PC-3 (cell line): ENCODE results near the gene ACO2. TPM values are rescaled to one million over a fixed set of nuclear protein-coding genes. Genes with fewer than 3 reads are reported as not detected.

Experiments used
- ATAC-seq: fragments of 200-7000 bp; cut with Tn5 transposase; 2 replicates; pipeline ENCODE4 v1.9.1; 2020; ENCODE audit warnings: mild to moderate bottlenecking, moderate library complexity
- BruUV-seq: library from RNA; stranded (reverse); fragments of 400-500 nt; replicated peaks from 2 replicates; lab custom pipeline; 2021; lab: Mats Ljungman, UMichigan
- CTCF ChIA-PET: fragments of 300-600 bp; sonication (Branson Sonifier 250); formaldehyde crosslinking; loops from one replicate; lab custom pipeline; 2022; ENCODE audit warnings: antibody characterized with exemption; lab: Charles Lee
- POLR2A ChIA-PET: fragments of 300-600 bp; sonication (Branson Sonifier 250); formaldehyde crosslinking; loops from one replicate; lab custom pipeline; 2022; ENCODE audit warnings: antibody characterized with exemption; ENCODE audit not compliant: unreplicated experiment; lab: Charles Lee
- DNase-seq: peaks from one replicate; pipeline ENCODE4 v3.0.0-alpha.2; 2015
- H2AFZ ChIP-seq: fragments of 300-600 bp; sonication (generic); 2 replicates; pipeline ENCODE4 v1.6.0; 2016; ENCODE audit warnings: antibody characterized with exemption, low read length
- H3F3A ChIP-seq: fragments of 300-600 bp; sonication (generic); one replicate; pipeline ENCODE4 v1.6.0; 2017; ENCODE audit warnings: antibody characterized with exemption, low read length, control low read depth, mild to moderate bottlenecking; ENCODE audit not compliant: unreplicated experiment
- H3K27ac ChIP-seq: fragments of 300-600 bp; sonication (generic); 2 replicates; pipeline ENCODE4 v1.5.1; 2016; ENCODE audit warnings: mild to moderate bottlenecking, low read length
- H3K27me3 ChIP-seq: fragments of 300-600 bp; sonication (generic); 2 replicates; pipeline ENCODE4 v1.6.1; 2016; ENCODE audit warnings: low read length, mixed read lengths
- H3K36me3 ChIP-seq: fragments of 300-600 bp; sonication (generic); 2 replicates; pipeline ENCODE4 v1.6.1; 2016; ENCODE audit warnings: low read depth, mixed run types, low read length, mixed read lengths
- H3K4me1 ChIP-seq: fragments of 300-600 bp; sonication (generic); 2 replicates; pipeline ENCODE4 v1.5.1; 2016; ENCODE audit warnings: low read length; ENCODE audit not compliant: insufficient read depth
- H3K4me2 ChIP-seq: fragments of 300-600 bp; sonication (generic); 2 replicates; pipeline ENCODE4 v1.6.0; 2016; ENCODE audit warnings: low read length
- H3K4me3 ChIP-seq: fragments of 300-600 bp; sonication (generic); 2 replicates; pipeline ENCODE4 v1.5.1; 2016; ENCODE audit warnings: mild to moderate bottlenecking, low read length, mixed read lengths
- H3K79me2 ChIP-seq: fragments of 300-600 bp; sonication (generic); 2 replicates; pipeline ENCODE4 v1.6.1; 2017; ENCODE audit warnings: low read length, mixed read lengths
- H3K9ac ChIP-seq: fragments of 300-600 bp; sonication (generic); 2 replicates; pipeline ENCODE4 v1.6.0; 2016; ENCODE audit warnings: mild to moderate bottlenecking, low read length
- H3K9me2 ChIP-seq: fragments of 300-600 bp; sonication (generic); replicated peaks from 2 replicates; pipeline ENCODE4 v1.6.1; 2016; ENCODE audit warnings: mixed run types, low read length, mixed read lengths
- H3K9me3 ChIP-seq: fragments of 300-600 bp; sonication (generic); 2 replicates; pipeline ENCODE4 v1.6.1; 2016; ENCODE audit warnings: low read length, mixed read lengths
- H4K20me1 ChIP-seq: fragments of 300-600 bp; sonication (generic); 2 replicates; pipeline ENCODE4 v1.6.1; 2016; ENCODE audit warnings: low read length, mixed read lengths
- EZH2 ChIP-seq: fragments of 300-600 bp; sonication (generic); IDR thresholded peaks from one replicate; pipeline ENCODE4 v1.6.1; 2017; ENCODE audit warnings: antibody characterized with exemption, mild to moderate bottlenecking, low read length; ENCODE audit not compliant: unreplicated experiment
- EZH2phosphoT487 ChIP-seq: fragments of 300-600 bp; sonication (generic); IDR thresholded peaks from 2 replicates; pipeline ENCODE4 v1.6.1; 2018; ENCODE audit warnings: mild to moderate bottlenecking, antibody characterized with exemption, low read length, borderline replicate concordance
- intact Hi-C: fragments of 100-400 bp; cut with micrococcal nuclease; formaldehyde crosslinking; loops from 2 replicates; pipeline ENCODE4 v1.9.0; 2023
- total RNA-seq: library from RNA; depleted of rRNA; stranded (reverse); fragments of >200 nt; gene quantifications from 2 replicates; pipeline ENCODE4 v1.2.3, GENCODE V29; 2014
- TF ChIP-seq, protein P1 (sequence below): fragments of 300-600 bp; sonication (generic); conservative IDR thresholded peaks from 2 replicates; pipeline ENCODE4 v1.5.1; 2017; ENCODE audit warnings: antibody characterized with exemption, low read depth, mild to moderate bottlenecking, low read length

The ACO2 gene
- total RNA-seq, 1 experiment from 2014 or later, result 130 TPM

DNA sequence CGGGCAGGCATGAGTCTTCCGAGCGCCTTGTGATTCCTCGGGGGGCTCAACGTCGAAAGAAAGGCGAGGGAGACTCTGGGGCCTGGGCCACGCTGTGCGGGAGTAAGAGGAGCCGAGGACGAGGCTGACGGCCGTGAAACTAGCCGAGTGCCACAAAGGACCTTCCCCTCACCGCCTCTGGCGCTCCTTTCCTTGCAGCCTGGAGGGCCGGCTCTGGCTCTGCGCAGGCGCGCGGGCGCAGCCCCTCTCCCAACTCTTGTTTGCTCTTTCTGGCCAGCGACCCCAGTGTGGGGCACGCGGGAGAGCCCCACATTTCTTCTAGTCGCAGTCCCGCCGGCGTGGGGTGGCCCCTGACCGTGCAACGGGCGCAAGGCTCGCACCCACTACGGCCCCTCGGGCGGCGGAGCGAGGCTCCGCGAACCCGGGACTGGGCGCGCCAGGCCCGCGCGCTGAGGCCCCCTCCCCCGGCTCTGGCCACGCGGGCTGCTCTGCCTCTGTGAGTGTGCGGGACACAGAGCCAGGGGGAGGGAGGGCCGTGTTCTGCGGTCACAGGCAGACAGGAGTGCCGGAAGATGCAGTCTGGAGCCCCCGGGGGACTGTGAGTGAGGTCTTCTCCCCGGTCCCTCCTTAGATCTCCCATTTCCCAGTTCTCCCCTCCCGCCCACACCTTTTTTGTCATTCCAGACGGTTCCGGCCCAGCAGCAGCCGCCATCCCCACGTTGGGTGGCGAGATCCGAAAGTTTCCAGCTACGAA is 21.3 kb upstream of the ACO2 start:
- H3F3A ChIP-seq, result no peaks in the 10 kb centered on the region
- ChIA-PET CTCF (interaction anchor here (0.6 to 0.9 kb wide), 2 partner anchors 44 to 88 kb away, joined by 4 to 9 read pairs; no protein-coding TSS in a partner anchor), POLR2A (interaction anchor here (0.5 to 1.1 kb wide), 6 partner anchors 21 to 1403 kb away, joined by 3 to 19 read pairs (median 8); partner anchors contain the start of genes ACO2 and PHF5A)
- H3K9me2 ChIP-seq, result no peaks in the 10 kb centered on the region
- DNase-seq (peak; percentile 48), ATAC-seq (peak; percentile 16)
- peaks cover 4% of the 10 kb centered on the region; the same call in 1 of the 2 replicates for H3K4me1 ChIP-seq
- peak overlapping the region; percentile 92 for H3K27ac ChIP-seq
- intact Hi-C loops, result loop anchor here (1.0 kb wide), 1 partner anchor 21 kb away; the partner anchor contains the start of gene PHF5A
- no peaks in the 10 kb centered on the region for H3K27me3 ChIP-seq
- H3K9me3 ChIP-seq, result no peaks in the 10 kb centered on the region
- peak overlapping the region; percentile 77 for H3K4me2 ChIP-seq
- BruUV-seq, result no TSS peak
- TF ChIP-seq EZH2phosphoT487 (no peak), EZH2 (no peak)
- TF ChIP-seq, protein P1, sequence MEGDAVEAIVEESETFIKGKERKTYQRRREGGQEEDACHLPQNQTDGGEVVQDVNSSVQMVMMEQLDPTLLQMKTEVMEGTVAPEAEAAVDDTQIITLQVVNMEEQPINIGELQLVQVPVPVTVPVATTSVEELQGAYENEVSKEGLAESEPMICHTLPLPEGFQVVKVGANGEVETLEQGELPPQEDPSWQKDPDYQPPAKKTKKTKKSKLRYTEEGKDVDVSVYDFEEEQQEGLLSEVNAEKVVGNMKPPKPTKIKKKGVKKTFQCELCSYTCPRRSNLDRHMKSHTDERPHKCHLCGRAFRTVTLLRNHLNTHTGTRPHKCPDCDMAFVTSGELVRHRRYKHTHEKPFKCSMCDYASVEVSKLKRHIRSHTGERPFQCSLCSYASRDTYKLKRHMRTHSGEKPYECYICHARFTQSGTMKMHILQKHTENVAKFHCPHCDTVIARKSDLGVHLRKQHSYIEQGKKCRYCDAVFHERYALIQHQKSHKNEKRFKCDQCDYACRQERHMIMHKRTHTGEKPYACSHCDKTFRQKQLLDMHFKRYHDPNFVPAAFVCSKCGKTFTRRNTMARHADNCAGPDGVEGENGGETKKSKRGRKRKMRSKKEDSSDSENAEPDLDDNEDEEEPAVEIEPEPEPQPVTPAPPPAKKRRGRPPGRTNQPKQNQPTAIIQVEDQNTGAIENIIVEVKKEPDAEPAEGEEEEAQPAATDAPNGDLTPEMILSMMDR, result no peak
- peak overlapping the region; percentile 84 for H2AFZ ChIP-seq
- H3K4me3 ChIP-seq, result peak overlapping the region; percentile 82
- H3K9ac ChIP-seq, result peak overlapping the region; percentile 97
- H3K79me2 ChIP-seq, result peaks cover 44% of the 10 kb centered on the region
- peaks cover 4% of the 10 kb centered on the region; the same call in 1 of the 2 replicates for H3K36me3 ChIP-seq
- H4K20me1 ChIP-seq, result peaks cover 14% of the 10 kb centered on the region

GRCh38 chr22:41448189-41448808 is 20.6 kb upstream of the ACO2 start:
- Histone ChIP-seq H2AFZ (peak overlapping the region; percentile 84), H3K4me1 (peaks cover 4% of the 10 kb centered on the region; the same call in 1 of the 2 replicates), H4K20me1 (peaks cover 9% of the 10 kb centered on the region), H3K4me3 (peak overlapping the region; percentile 82), H3K27ac (peak overlapping the region; percentile 92), H3F3A (no peaks in the 10 kb centered on the region), H3K9me2 (no peaks in the 10 kb centered on the region), H3K36me3 (no peaks in the 10 kb centered on the region), H3K4me2 (peak overlapping the region; percentile 77), H3K9ac (peak overlapping the region; percentile 97), H3K27me3 (no peaks in the 10 kb centered on the region), H3K79me2 (peaks cover 37% of the 10 kb centered on the region), H3K9me3 (no peaks in the 10 kb centered on the region)
- CTCF ChIA-PET, result interaction anchor here (0.6 to 0.9 kb wide), 2 partner anchors 45 to 87 kb away, joined by 4 to 9 read pairs; no protein-coding TSS in a partner anchor
- ATAC-seq, result peak; percentile 75
- POLR2A ChIA-PET, result interaction anchor here (0.5 to 1.1 kb wide), 6 partner anchors 20 to 1404 kb away, joined by 3 to 19 read pairs (median 8); partner anchors contain the start of genes ACO2, PHF5A and TEF
- no TSS peak for BruUV-seq
- intact Hi-C loops, result loop anchor here (1.0 kb wide), 1 partner anchor 20 kb away; the partner anchor contains the start of gene PHF5A
- DNase-seq, result peak; percentile 97
- TF ChIP-seq, protein P1, result no peak
- no peak for TF ChIP-seq EZH2
- no peak for TF ChIP-seq EZH2phosphoT487
